ENCODE measurements around the gene LY86. TPM values are rescaled to one million over a fixed set of nuclear protein-coding genes. Genes with fewer than 3 reads are reported as not detected.

The LY86 gene
- total and polyA plus RNA-seq, 2 of the 13 experiments (the other 11 are each of a cell fraction or from before 2014, with no cell fraction given), result not detected

DNA sequence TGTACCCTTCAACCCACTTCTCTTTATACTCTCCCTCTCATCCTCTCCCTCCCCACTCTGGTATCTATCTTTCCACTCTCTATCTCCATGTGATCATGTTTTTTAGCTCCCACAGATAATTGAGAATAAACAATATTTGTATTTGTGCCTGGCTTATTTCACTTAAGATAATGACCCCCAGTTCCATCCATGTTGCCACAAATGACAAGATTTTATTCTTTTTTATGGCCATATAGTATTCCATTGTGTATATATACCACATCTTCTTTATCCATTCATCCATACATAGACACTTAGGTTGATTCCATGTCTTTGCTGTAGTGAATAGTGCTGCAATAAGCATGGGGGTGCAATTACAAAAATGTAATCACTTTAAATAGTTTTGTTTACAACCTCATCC, 62.3 kb downstream of the LY86 start:
- Histone ChIP-seq H3K4me2 (ENCODE audit: low read depth, low read length) (no peak overlapping the region), H4K20me1 (ENCODE audit: insufficient read depth, low read length) (no peaks in the 10 kb centered on the region), H3K27me3 (ENCODE audit: control insufficient read depth in 1 of 2, insufficient read depth in 2 of 2, low read length in 2 of 2) (no peaks in the 10 kb centered on the region), H2AFZ (ENCODE audit: low read length) (no peak overlapping the region), H3K4me1 (ENCODE audit: insufficient read depth, low read length) (no peaks in the 10 kb centered on the region), H3K9me3 (ENCODE audit: low read length) (no peaks in the 10 kb centered on the region), H3K4me3 (replicated peaks in 1 of 3; ENCODE audit: insufficient read depth in 1 of 3, low read depth in 2 of 3, low read length in 3 of 3) (no peak overlapping the region), H3K9ac (ENCODE audit: insufficient read depth, low read depth, low read length) (no peak overlapping the region), H3K79me2 (ENCODE audit: insufficient read depth, low read length) (no peaks in the 10 kb centered on the region), H3K36me3 (replicated peaks in 1 of 2; ENCODE audit: control insufficient read depth in 1 of 2, insufficient read depth in 2 of 2, low read length in 2 of 2) (no peaks in the 10 kb centered on the region), H3K27ac (ENCODE audit: extremely low read length, insufficient read depth, low read length) (no peak overlapping the region)
- ATAC-seq, result no peak
- TF ChIP-seq SP1 (IDR thresholded peaks at IDR 0.05) (no peak), SP1 (CRISPR knock-in tag; IDR thresholded peaks at IDR 0.05) (no peak), YEATS4 (CRISPR knock-in tag; IDR thresholded peaks at IDR 0.05; ENCODE audit: borderline replicate concordance) (no peak), KLF9 (CRISPR knock-in tag; IDR thresholded peaks at IDR 0.05; ENCODE audit: low read depth) (no peak), ZC3H13 (CRISPR knock-in tag; IDR thresholded peaks at IDR 0.05) (no peak), ZNF441 (CRISPR knock-in tag; IDR thresholded peaks at IDR 0.05; ENCODE audit: borderline replicate concordance) (no peak), ZNF788 (CRISPR knock-in tag; IDR thresholded peaks at IDR 0.05; ENCODE audit: borderline replicate concordance) (no peak), MTA3 (CRISPR knock-in tag; IDR thresholded peaks at IDR 0.05) (no peak)
- TF ChIP-seq, protein P1, sequence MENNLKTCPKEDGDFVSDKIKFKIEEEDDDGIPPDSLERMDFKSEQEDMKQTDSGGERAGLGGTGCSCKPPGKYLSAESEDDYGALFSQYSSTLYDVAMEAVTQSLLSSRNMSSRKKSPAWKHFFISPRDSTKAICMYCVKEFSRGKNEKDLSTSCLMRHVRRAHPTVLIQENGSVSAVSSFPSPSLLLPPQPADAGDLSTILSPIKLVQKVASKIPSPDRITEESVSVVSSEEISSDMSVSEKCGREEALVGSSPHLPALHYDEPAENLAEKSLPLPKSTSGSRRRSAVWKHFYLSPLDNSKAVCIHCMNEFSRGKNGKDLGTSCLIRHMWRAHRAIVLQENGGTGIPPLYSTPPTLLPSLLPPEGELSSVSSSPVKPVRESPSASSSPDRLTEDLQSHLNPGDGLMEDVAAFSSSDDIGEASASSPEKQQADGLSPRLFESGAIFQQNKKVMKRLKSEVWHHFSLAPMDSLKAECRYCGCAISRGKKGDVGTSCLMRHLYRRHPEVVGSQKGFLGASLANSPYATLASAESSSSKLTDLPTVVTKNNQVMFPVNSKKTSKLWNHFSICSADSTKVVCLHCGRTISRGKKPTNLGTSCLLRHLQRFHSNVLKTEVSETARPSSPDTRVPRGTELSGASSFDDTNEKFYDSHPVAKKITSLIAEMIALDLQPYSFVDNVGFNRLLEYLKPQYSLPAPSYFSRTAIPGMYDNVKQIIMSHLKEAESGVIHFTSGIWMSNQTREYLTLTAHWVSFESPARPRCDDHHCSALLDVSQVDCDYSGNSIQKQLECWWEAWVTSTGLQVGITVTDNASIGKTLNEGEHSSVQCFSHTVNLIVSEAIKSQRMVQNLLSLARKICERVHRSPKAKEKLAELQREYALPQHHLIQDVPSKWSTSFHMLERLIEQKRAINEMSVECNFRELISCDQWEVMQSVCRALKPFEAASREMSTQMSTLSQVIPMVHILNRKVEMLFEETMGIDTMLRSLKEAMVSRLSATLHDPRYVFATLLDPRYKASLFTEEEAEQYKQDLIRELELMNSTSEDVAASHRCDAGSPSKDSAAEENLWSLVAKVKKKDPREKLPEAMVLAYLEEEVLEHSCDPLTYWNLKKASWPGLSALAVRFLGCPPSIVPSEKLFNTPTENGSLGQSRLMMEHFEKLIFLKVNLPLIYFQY (CRISPR knock-in tag; IDR thresholded peaks at IDR 0.05; ENCODE audit: borderline replicate concordance), result no peak
- POLR2A ChIA-PET, result no interaction called here
- in situ Hi-C loops (cut with HindIII; ENCODE audit: extremely low pct_ligation_motif_present, low pct_unique_long_range_greater_than_20kb), result no loop called here
- intact Hi-C loops (cut with micrococcal nuclease; ENCODE audit: unreplicated experiment), result no loop called here
- no peak for DNase-seq (ENCODE audit: low spot score)
- CTCF ChIA-PET (ENCODE audit: low intra/inter-chr PET ratio, low total read pairs), result no interaction called here
- no TSS peak for BruUV-seq (replicated peaks)
- FAIRE-seq, result no peak
